Trophoblast cell (in vitro differentiated cells and primary cell): Measurements from ENCODE around the gene KDM2B.
A peak's percentile ranks its signal among the peaks of the same experiment; 100 is the strongest.

Source experiments
- DNase-seq, 2 donors: peaks; one replicate each; pipeline ENCODE4 v3.0.0-alpha.2; 2016
- H2AFZ ChIP-seq: 2 replicates; pipeline ENCODE4 v1.6.1; 2013; ENCODE audit warnings: low read length, moderate library complexity, mild to moderate bottlenecking; ENCODE audit not compliant: insufficient read depth, poor library complexity
- H2AK5ac ChIP-seq: 2 replicates; pipeline ENCODE4 v1.6.1; 2013; ENCODE audit warnings: mild to moderate bottlenecking, low read length
- H2BK120ac ChIP-seq: 2 replicates; pipeline ENCODE4 v1.6.1; 2013; ENCODE audit warnings: low read length, mild to moderate bottlenecking, moderate library complexity; ENCODE audit not compliant: insufficient read depth, poor library complexity
- H2BK12ac ChIP-seq: 2 replicates; pipeline ENCODE4 v1.6.1; 2013; ENCODE audit warnings: mild to moderate bottlenecking, low read length, moderate library complexity
- H2BK5ac ChIP-seq: 2 replicates; pipeline ENCODE4 v1.6.1; 2013; ENCODE audit warnings: low read length, low read depth, moderate library complexity, mild to moderate bottlenecking; ENCODE audit not compliant: poor library complexity
- H3K14ac ChIP-seq: 2 replicates; pipeline ENCODE4 v1.6.1; 2013; ENCODE audit warnings: mild to moderate bottlenecking, low read length
- H3K18ac ChIP-seq: 2 replicates; pipeline ENCODE4 v1.6.1; 2013; ENCODE audit warnings: mild to moderate bottlenecking, low read length
- H3K23ac ChIP-seq: 2 replicates; pipeline ENCODE4 v1.6.1; 2013; ENCODE audit warnings: low read length
- H3K27ac ChIP-seq: 2 replicates; pipeline ENCODE4 v1.5.1; 2013; ENCODE audit warnings: low read depth, mild to moderate bottlenecking, inconsistent platforms, low read length, moderate library complexity
- H3K27me3 ChIP-seq: 2 replicates; pipeline ENCODE4 v1.6.1; 2013; ENCODE audit warnings: inconsistent platforms, mild to moderate bottlenecking, low read length, moderate library complexity; ENCODE audit not compliant: insufficient read depth
- H3K36me3 ChIP-seq, 2 experiments: 1 replicate in 1 of 2; 2 replicates in 1 of 2; pipeline ENCODE4 v1.6.1; 2013; ENCODE audit warnings: low read length in 2 of 2, mild to moderate bottlenecking in 2 of 2, moderate library complexity in 1 of 2; ENCODE audit not compliant: insufficient read depth in 2 of 2, control insufficient read depth in 1 of 2
- H3K4ac ChIP-seq: 2 replicates; pipeline ENCODE4 v1.6.1; 2013; ENCODE audit warnings: low read depth, mild to moderate bottlenecking, low read length, moderate library complexity
- H3K4me1 ChIP-seq, 2 experiments: 1 replicate in 1 of 2; 2 replicates in 1 of 2; pipeline ENCODE4 v1.6.1; 2013; ENCODE audit warnings: low read length in 2 of 2, mild to moderate bottlenecking in 2 of 2, moderate library complexity in 1 of 2; ENCODE audit not compliant: insufficient read depth in 2 of 2, control insufficient read depth in 1 of 2
- H3K4me2 ChIP-seq: 2 replicates; pipeline ENCODE4 v1.6.1; 2013; ENCODE audit warnings: inconsistent platforms, mild to moderate bottlenecking, low read length, moderate library complexity
- H3K4me3 ChIP-seq: 2 replicates; pipeline ENCODE4 v1.5.1; 2013; ENCODE audit warnings: mild to moderate bottlenecking, low read depth, low read length, inconsistent platforms
- H3K79me1 ChIP-seq: one replicate; pipeline ENCODE4 v1.6.1; 2013; ENCODE audit warnings: low read length
- H3K79me2 ChIP-seq: 2 replicates; pipeline ENCODE4 v1.6.1; 2013; ENCODE audit warnings: low read length, mild to moderate bottlenecking; ENCODE audit not compliant: control insufficient read depth, insufficient read depth, poor library complexity
- H3K9ac ChIP-seq: 2 replicates; pipeline ENCODE4 v1.6.1; 2013; ENCODE audit warnings: mild to moderate bottlenecking, low read length
- H3K9me3 ChIP-seq: 2 replicates; pipeline ENCODE4 v1.6.1; 2013; ENCODE audit warnings: low read depth, mild to moderate bottlenecking, control low read depth, inconsistent platforms, low read length; ENCODE audit not compliant: insufficient read depth
- H4K12ac ChIP-seq: 2 replicates; pipeline ENCODE4 v1.6.1; 2013; ENCODE audit warnings: low read depth, mild to moderate bottlenecking, low read length, moderate library complexity
- H4K8ac ChIP-seq: 2 replicates; pipeline ENCODE4 v1.6.1; 2013; ENCODE audit warnings: low read depth, mild to moderate bottlenecking, low read length, moderate library complexity
- H4K91ac ChIP-seq: one replicate; pipeline ENCODE4 v1.6.1; 2013; ENCODE audit warnings: low read depth, mild to moderate bottlenecking, low read length, moderate library complexity
- WGBS: extraction: QIAGEN DNeasy Blood & Tissue Kit; methylation state at CpG from one replicate; pipeline ENCODE4 v1.1.7; 2013; ENCODE audit warnings: missing lambda C conversion rate; ENCODE audit not compliant: insufficient read length, insufficient coverage; ENCODE audit errors: extremely low coverage; 5-methylcytosine and 5-hydroxymethylcytosine counted together

KDM2B gene

DNA sequence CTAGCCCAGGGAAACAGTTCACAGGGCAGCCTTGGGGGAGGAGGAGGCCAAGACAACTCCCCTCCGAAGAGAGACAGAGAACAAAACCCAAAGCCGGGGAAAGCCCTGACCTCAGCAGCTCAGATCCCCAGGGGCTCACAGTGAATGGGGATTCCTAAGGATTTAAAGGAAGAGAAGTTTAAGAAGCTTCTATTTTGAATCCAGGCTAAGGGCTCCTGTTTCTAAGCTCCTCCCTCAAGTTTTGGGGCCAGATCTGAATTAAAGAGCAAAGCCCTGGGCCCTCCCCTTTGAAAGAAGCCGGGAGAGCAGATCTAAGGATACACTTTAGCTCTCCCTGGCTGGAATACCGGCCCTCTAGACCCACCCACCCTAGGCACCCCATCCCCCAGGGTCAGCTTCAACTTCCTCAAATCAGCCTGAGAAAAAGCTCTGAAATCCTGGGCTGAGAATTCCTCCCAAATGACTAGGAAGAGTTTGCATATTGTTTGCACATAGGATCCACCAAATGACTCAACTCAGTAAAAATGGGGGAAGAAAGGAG is 3.9 kb downstream of the KDM2B start:
- peak overlapping the region; percentile 63 for H2BK12ac ChIP-seq
- H3K79me1 ChIP-seq, result peaks cover 43% of the 10 kb centered on the region
- peak in 1 of 2 donors; percentile 55 for DNase-seq
- H3K23ac ChIP-seq, result no peak overlapping the region
- H3K27me3 ChIP-seq, result no peaks in the 10 kb centered on the region
- no CpG with 5 or more reads among the region's 4 CpGs for WGBS
- H2AFZ ChIP-seq, result peak overlapping the region; percentile 56
- no peaks in the 10 kb centered on the region for H3K9me3 ChIP-seq
- peak overlapping the region; percentile 22 for H3K4ac ChIP-seq
- peak overlapping the region; percentile 64 for H2AK5ac ChIP-seq
- peak overlapping the region; percentile 46 for H3K18ac ChIP-seq
- H2BK120ac ChIP-seq, result peak overlapping the region; percentile 66
- peaks cover 7 to 13% of the 10 kb centered on the region in 2 experiments for H3K36me3 ChIP-seq
- H4K8ac ChIP-seq, result peak overlapping the region; percentile 81
- H3K4me2 ChIP-seq, result peak overlapping the region; percentile 79
- peak overlapping the region; percentile 79 for H3K14ac ChIP-seq
- peak overlapping the region; percentile 74 for H2BK5ac ChIP-seq
- peak overlapping the region; percentile 95 for H3K27ac ChIP-seq
- peaks cover 6% of the 10 kb centered on the region for H3K79me2 ChIP-seq
- no peak overlapping the region for H3K4me3 ChIP-seq
- H3K4me1 ChIP-seq, result peaks cover 30 to 50% of the 10 kb centered on the region in 2 experiments
- peak overlapping the region; percentile 71 for H4K12ac ChIP-seq
- H4K91ac ChIP-seq, result peak overlapping the region; percentile 93
- no peak overlapping the region for H3K9ac ChIP-seq

DNA sequence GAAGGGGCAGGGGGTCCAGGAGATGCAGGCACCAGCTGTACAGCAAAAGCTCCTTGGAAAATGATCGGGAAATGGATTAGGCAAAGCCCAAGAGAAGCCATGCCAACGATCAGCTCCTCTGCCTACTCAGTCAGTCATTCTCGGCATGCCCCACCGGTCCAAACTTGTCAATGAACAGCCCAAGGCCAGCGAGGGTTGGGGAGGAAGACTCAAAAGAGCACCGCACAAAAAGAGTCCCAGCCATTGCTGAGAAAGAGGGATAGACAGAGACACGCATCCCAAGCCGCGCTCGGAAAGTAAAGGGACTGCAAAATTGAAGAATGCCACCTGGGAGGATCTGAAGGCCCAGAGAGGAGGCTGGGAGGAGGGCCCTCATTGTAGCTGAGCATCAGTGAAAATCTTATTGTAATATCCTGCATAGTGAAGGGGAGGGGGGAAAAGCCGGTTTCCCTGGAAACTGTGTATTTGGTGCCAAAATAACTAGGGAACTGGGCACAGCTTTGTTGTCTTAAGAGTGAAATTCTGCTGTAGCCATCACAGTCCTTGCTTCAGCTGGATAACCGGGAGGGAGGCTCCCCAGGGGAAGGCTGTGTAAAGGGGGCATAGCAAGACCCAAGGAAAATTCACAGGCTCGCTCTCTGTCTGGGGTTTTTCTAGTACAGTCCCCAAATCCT is 4.7 kb downstream of the KDM2B start:
- Histone ChIP-seq H2BK5ac (peak overlapping the region; percentile 56), H4K12ac (peak overlapping the region; percentile 40), H3K9ac (no peak overlapping the region), H2BK120ac (peak overlapping the region; percentile 66), H3K14ac (peak overlapping the region; percentile 79), H3K4ac (peak overlapping the region; percentile 22), H4K8ac (peak overlapping the region; percentile 22), H2AK5ac (peak overlapping the region; percentile 79), H3K36me3 (peaks cover 7 to 16% of the 10 kb centered on the region in 2 experiments), H3K23ac (no peak overlapping the region), H2AFZ (peak overlapping the region; percentile 6), H3K9me3 (no peaks in the 10 kb centered on the region), H4K91ac (peak overlapping the region; percentile 93), H3K18ac (peak overlapping the region; percentile 54), H3K4me3 (no peak overlapping the region), H3K27me3 (no peaks in the 10 kb centered on the region), H3K4me2 (peak overlapping the region; percentile 79), H2BK12ac (peak overlapping the region; percentile 63), H3K4me1 (peaks cover 29 to 42% of the 10 kb centered on the region in 2 experiments), H3K27ac (peak overlapping the region; percentile 95), H3K79me1 (peaks cover 42% of the 10 kb centered on the region), H3K79me2 (peaks cover 6% of the 10 kb centered on the region)
- WGBS, result no CpG with 5 or more reads among the region's 13 CpGs
- no peak for DNase-seq

DNA sequence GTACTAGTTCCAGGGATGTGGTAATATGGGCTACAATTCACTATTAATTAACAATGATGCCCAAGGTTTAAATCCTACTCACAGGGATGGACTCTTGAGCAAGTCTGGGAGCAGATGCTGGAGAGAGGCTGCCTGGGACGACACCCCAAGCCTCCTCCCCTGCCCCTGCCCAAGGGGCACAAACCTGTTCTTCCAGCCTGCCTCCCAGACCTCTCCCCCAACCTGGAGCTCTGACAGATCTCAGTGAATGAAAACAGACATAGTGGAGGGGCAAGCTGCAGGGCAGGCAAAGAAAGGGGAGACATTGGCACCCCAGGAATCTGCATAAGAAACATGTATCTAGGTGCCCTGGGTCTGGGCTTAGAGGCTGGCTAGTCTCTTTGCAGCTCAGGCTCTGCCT is 5.8 kb downstream of the KDM2B start:
- Histone ChIP-seq H3K4me1 (peaks cover 29 to 41% of the 10 kb centered on the region in 2 experiments), H3K36me3 (peaks cover 7 to 18% of the 10 kb centered on the region in 2 experiments), H3K14ac (no peak overlapping the region), H3K4me3 (no peak overlapping the region), H3K79me1 (peaks cover 38% of the 10 kb centered on the region), H3K9ac (no peak overlapping the region), H3K9me3 (no peaks in the 10 kb centered on the region), H2BK12ac (peak overlapping the region; percentile 77), H2AK5ac (peak overlapping the region; percentile 24), H3K4me2 (peak overlapping the region; percentile 19), H2AFZ (no peak overlapping the region), H3K79me2 (peaks cover 6% of the 10 kb centered on the region), H2BK5ac (peak overlapping the region; percentile 26), H4K8ac (no peak overlapping the region), H4K12ac (no peak overlapping the region), H3K18ac (no peak overlapping the region), H3K23ac (no peak overlapping the region), H2BK120ac (peak overlapping the region; percentile 9), H3K27me3 (no peaks in the 10 kb centered on the region), H3K4ac (no peak overlapping the region), H3K27ac (peak overlapping the region; percentile 52), H4K91ac (peak overlapping the region; percentile 61)
- WGBS, result no CpG with 5 or more reads among the region's 1 CpG
- DNase-seq, result no peak

DNA sequence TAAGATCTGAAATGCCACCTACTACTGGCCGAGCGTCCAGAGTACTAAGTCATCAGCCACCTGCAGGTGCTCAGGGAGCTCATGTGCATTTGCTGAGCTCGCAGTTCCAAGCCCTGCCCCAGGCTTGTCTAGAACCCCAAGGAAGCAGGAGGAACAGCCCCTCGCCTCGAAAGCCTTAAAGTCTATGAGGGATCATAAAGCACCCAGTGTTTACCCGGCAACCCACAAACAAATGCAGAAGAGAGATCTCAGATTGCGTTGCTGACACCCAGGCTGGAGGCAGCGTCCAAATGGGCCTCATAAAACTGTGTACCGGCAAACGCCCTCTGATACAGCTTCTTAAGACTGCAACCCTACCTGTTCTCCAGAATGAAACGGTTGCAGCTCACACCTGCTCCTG is 6.8 kb downstream of the KDM2B start:
- H3K27ac ChIP-seq, result no peak overlapping the region
- H3K23ac ChIP-seq, result no peak overlapping the region
- no peak overlapping the region for H3K18ac ChIP-seq
- H3K4ac ChIP-seq, result peak overlapping the region; percentile 10
- no CpG with 5 or more reads among the region's 11 CpGs for WGBS
- H3K4me3 ChIP-seq, result no peak overlapping the region
- H3K14ac ChIP-seq, result no peak overlapping the region
- H2AFZ ChIP-seq, result no peak overlapping the region
- peaks cover 30 to 43% of the 10 kb centered on the region in 2 experiments for H3K4me1 ChIP-seq
- H3K79me2 ChIP-seq, result peaks cover 6% of the 10 kb centered on the region
- H2AK5ac ChIP-seq, result no peak overlapping the region
- peaks cover 7 to 20% of the 10 kb centered on the region in 2 experiments for H3K36me3 ChIP-seq
- no peak overlapping the region for H4K12ac ChIP-seq
- no peak overlapping the region for H2BK12ac ChIP-seq
- H3K27me3 ChIP-seq, result no peaks in the 10 kb centered on the region
- no peak overlapping the region for H3K4me2 ChIP-seq
- H3K79me1 ChIP-seq, result peaks cover 35% of the 10 kb centered on the region
- peak overlapping the region; percentile 31 for H2BK120ac ChIP-seq
- no peak overlapping the region for H3K9ac ChIP-seq
- DNase-seq, result no peak
- H2BK5ac ChIP-seq, result no peak overlapping the region
- no peaks in the 10 kb centered on the region for H3K9me3 ChIP-seq
- H4K8ac ChIP-seq, result no peak overlapping the region
- peak overlapping the region; percentile 50 for H4K91ac ChIP-seq
